Activated CD8-positive, alpha-beta memory T cell treated with anti-CD3 and anti-CD28 coated beads for 36 hours (primary cell): Measurements from ENCODE around the gene GAS2. TPM values are rescaled to one million over a fixed set of nuclear protein-coding genes. Genes with fewer than 3 reads are reported as not detected.

Source experiments
- CTCF ChIA-PET: fragments of 350-600 bp; sonication (Branson Sonifier 250); formaldehyde crosslinking; loops from one replicate; lab custom pipeline; 2021; ENCODE audit warnings: antibody characterized with exemption; lab: Charles Lee
- POLR2A ChIA-PET: fragments of 350-600 bp; sonication (Branson Sonifier 250); formaldehyde crosslinking; loops from one replicate; lab custom pipeline; 2021; ENCODE audit warnings: antibody characterized with exemption; lab: Charles Lee
- total RNA-seq, 2 experiments: library from RNA; stranded (reverse); gene quantifications; one replicate each; pipeline ENCODE4 v1.2.3, GENCODE V29; 2021

The GAS2 gene
- total RNA-seq, 2 experiments from 2014 or later = 1.9 to 2.2 TPM

GRCh38 chr11:22668005-22668796 is 1.8 kb downstream of the GAS2 start:
- ChIA-PET CTCF (no interaction called here), POLR2A (no interaction called here)

- ChIA-PET POLR2A (no interaction called here), CTCF (no interaction called here)
Observed at GRCh38 chr11:22669368-22669767, 3.0 kb downstream of the GAS2 start.

- CTCF ChIA-PET = interaction anchor here (1.0 kb wide), 1 partner anchor 118 kb away, joined by 3 read pairs; no protein-coding TSS in a partner anchor
- POLR2A ChIA-PET = no interaction called here
Observed at GRCh38 chr11:22670830-22671229, 4.4 kb downstream of the GAS2 start.

GRCh38 chr11:22671751-22672150 is 5.3 kb downstream of the GAS2 start:
- CTCF ChIA-PET = no interaction called here

GRCh38 chr11:22674470-22675439 is 8.3 kb downstream of the GAS2 start:
- POLR2A ChIA-PET = no interaction called here
- CTCF ChIA-PET = no interaction called here

More at GRCh38 chr11:22671751-22672150, 5.3 kb downstream of the GAS2 start:
- POLR2A ChIA-PET = no interaction called here

- ChIA-PET POLR2A (no interaction called here), CTCF (no interaction called here)
Observed at GRCh38 chr11:22677153-22677903, 10.9 kb downstream of the GAS2 start.

- ChIA-PET POLR2A (no interaction called here), CTCF (no interaction called here)
Observed at GRCh38 chr11:22680628-22681027, 14.2 kb downstream of the GAS2 start.

- CTCF ChIA-PET = no interaction called here
- POLR2A ChIA-PET = no interaction called here
Observed at GRCh38 chr11:22681281-22681812, 14.9 kb downstream of the GAS2 start.

- POLR2A ChIA-PET = no interaction called here
- CTCF ChIA-PET = no interaction called here
Observed at GRCh38 chr11:22684082-22684481, 17.7 kb downstream of the GAS2 start.

GRCh38 chr11:22685111-22685510 is 18.7 kb downstream of the GAS2 start:
- ChIA-PET POLR2A (no interaction called here), CTCF (no interaction called here)

- CTCF ChIA-PET = no interaction called here
- POLR2A ChIA-PET = no interaction called here
Observed at GRCh38 chr11:22688914-22689313, 22.5 kb downstream of the GAS2 start.

- POLR2A ChIA-PET = no interaction called here
- CTCF ChIA-PET = interaction anchor here (0.6 to 1.2 kb wide), 2 partner anchors 98 to 111 kb away, joined by 3 to 4 read pairs; no protein-coding TSS in a partner anchor
Observed at GRCh38 chr11:22690257-22690656, 23.8 kb downstream of the GAS2 start.

GRCh38 chr11:22690871-22691270 is 24.5 kb downstream of the GAS2 start:
- POLR2A ChIA-PET = no interaction called here
- CTCF ChIA-PET = interaction anchor here (0.6 to 1.2 kb wide), 2 partner anchors 97 to 110 kb away, joined by 3 to 4 read pairs; no protein-coding TSS in a partner anchor

GRCh38 chr11:22699388-22699787 is 33.0 kb downstream of the GAS2 start:
- ChIA-PET POLR2A (no interaction called here), CTCF (interaction anchor here (0.6 kb wide), 1 partner anchor 98 kb away, joined by 3 read pairs; no protein-coding TSS in a partner anchor)

- CTCF ChIA-PET = no interaction called here
- POLR2A ChIA-PET = no interaction called here
Observed at GRCh38 chr11:22702031-22702430, 35.6 kb downstream of the GAS2 start.

GRCh38 chr11:22703040-22703439 is 36.6 kb downstream of the GAS2 start:
- ChIA-PET CTCF (no interaction called here), POLR2A (no interaction called here)

GRCh38 chr11:22703591-22703990 is 37.2 kb downstream of the GAS2 start:
- POLR2A ChIA-PET = no interaction called here

GRCh38 chr11:22707119-22707899 is 40.9 kb downstream of the GAS2 start:
- ChIA-PET CTCF (no interaction called here), POLR2A (no interaction called here)

More at GRCh38 chr11:22703591-22703990, 37.2 kb downstream of the GAS2 start:
- CTCF ChIA-PET = no interaction called here
